GM21723 (cell line): ENCODE measurements around the gene SRRM2.

Experiments
- ATAC-seq: cut with Tn5 transposase; IDR thresholded peaks from one replicate; pipeline ENCODE4 v1.9.1; 2021; ENCODE audit warnings: mild to moderate bottlenecking, moderate library complexity; ENCODE audit not compliant: unreplicated experiment

SRRM2 gene

GRCh38 chr16:2818272-2818876 is 65.9 kb downstream of the SRRM2 start:
- ATAC-seq, result no peak

- no peak for ATAC-seq
These were observed 66.9 kb downstream of the SRRM2 start for GRCh38 chr16:2819179-2819938.

GRCh38 chr16:2819939-2820835 is 67.7 kb downstream of the SRRM2 start:
- no peak for ATAC-seq
